ENCODE data around the gene CD3E. TPM values are rescaled to one million over a fixed set of nuclear protein-coding genes. Genes with fewer than 3 reads are reported as not detected.
A peak's percentile ranks its signal among the peaks of the same experiment; 100 is the strongest.

The CD3E gene
- total and polyA plus RNA-seq, 7 experiments from 2014 or later, result 392 to 1,286 (median 692) TPM

GRCh38 chr11:118310781-118311485 is 6.4 kb downstream of the CD3E start:
- peak overlapping the region in 8 of 10 donors; percentile 29 to 95 (median 52) for H3K4me3 Mint-ChIP-seq
- H3K9me3 Mint-ChIP-seq, result peaks cover 0 to 3% (median 0%) of the 10 kb centered on the region in 11 donors
- no peaks in the 10 kb centered on the region for H3K27me3 Mint-ChIP-seq
- peaks cover 24 to 78% (median 68%) of the 10 kb centered on the region in 5 donors for H3K36me3 Mint-ChIP-seq
- H3K27ac Mint-ChIP-seq, result peak overlapping the region; percentile 36 to 100 (median 93)
- POLR2A ChIA-PET, result interaction anchor here (5.0 kb wide), 1 partner anchor 11 kb away, joined by 31 read pairs; no protein-coding TSS in a partner anchor
- Histone ChIP-seq H3K27ac (ENCODE audit: low read depth, low read length) (peak overlapping the region; percentile 52), H3K4me3 (ENCODE audit: low read length) (no peak overlapping the region), H3K36me3 (ENCODE audit: control insufficient read depth in 2 of 3, insufficient read depth in 3 of 3, low read length in 3 of 3) (peaks cover 37 to 60% (median 42%) of the 10 kb centered on the region in 3 experiments), H3K9me3 (ENCODE audit: control insufficient read depth in 2 of 3, low read length in 3 of 3) (no peaks in the 10 kb centered on the region), H3K4me1 (ENCODE audit: control insufficient read depth in 2 of 2, insufficient read depth in 2 of 2, low read length in 2 of 2) (peaks cover 55 to 83% of the 10 kb centered on the region in 2 donors), H3K27me3 (ENCODE audit: control insufficient read depth in 2 of 2, insufficient read depth in 2 of 2, low read length in 2 of 2) (no peaks in the 10 kb centered on the region)
- peaks cover 60 to 93% (median 86%) of the 10 kb centered on the region in 7 donors for H3K4me1 Mint-ChIP-seq
- DNase-seq, result no peak
- intact Hi-C loops (cut with micrococcal nuclease), result no loop called here
- CTCF ChIA-PET, result interaction anchor here (0.6 to 1.9 kb wide), 10 partner anchors 8 to 112 kb away, joined by 3 to 12 read pairs (median 4); partner anchors contain the start of gene CD3D
- ATAC-seq, result no peak

- ATAC-seq, result no peak
- H3K27me3 Mint-ChIP-seq, result no peaks in the 10 kb centered on the region
- peaks cover 64 to 97% (median 91%) of the 10 kb centered on the region in 7 donors for H3K4me1 Mint-ChIP-seq
- ChIA-PET POLR2A (interaction anchor here (0.6 to 5.0 kb wide), 2 partner anchors 8 to 12 kb away, joined by 3 to 31 read pairs; no protein-coding TSS in a partner anchor), CTCF (interaction anchor here (0.6 to 1.9 kb wide), 13 partner anchors 8 to 997 kb away, joined by 3 to 12 read pairs (median 4); partner anchors contain the start of gene CD3D)
- peaks cover 37 to 60% (median 42%) of the 10 kb centered on the region in 3 experiments for H3K36me3 ChIP-seq (ENCODE audit: control insufficient read depth in 2 of 3, insufficient read depth in 3 of 3, low read length in 3 of 3)
- DNase-seq, result peak in 2 of 9 donors; percentile 22 to 23
- H3K4me3 ChIP-seq (ENCODE audit: low read length), result no peak overlapping the region
- H3K9me3 Mint-ChIP-seq, result peaks cover 0 to 4% (median 0%) of the 10 kb centered on the region in 11 donors
- H3K36me3 Mint-ChIP-seq, result peaks cover 24 to 75% (median 65%) of the 10 kb centered on the region in 5 donors
- peak overlapping the region; percentile 52 for H3K27ac ChIP-seq (ENCODE audit: low read depth, low read length)
- H3K9me3 ChIP-seq (ENCODE audit: control insufficient read depth in 2 of 3, low read length in 3 of 3), result no peaks in the 10 kb centered on the region
- intact Hi-C loops (cut with micrococcal nuclease), result no loop called here
- peaks cover 60 to 88% of the 10 kb centered on the region in 2 donors for H3K4me1 ChIP-seq (ENCODE audit: control insufficient read depth in 2 of 2, insufficient read depth in 2 of 2, low read length in 2 of 2)
- H3K27ac Mint-ChIP-seq, result peak overlapping the region; percentile 36 to 100 (median 93)
- no peaks in the 10 kb centered on the region for H3K27me3 ChIP-seq (ENCODE audit: control insufficient read depth in 2 of 2, insufficient read depth in 2 of 2, low read length in 2 of 2)
- H3K4me3 Mint-ChIP-seq, result peak overlapping the region in 7 of 10 donors; percentile 9 to 95 (median 58)
Observed at GRCh38 chr11:118311518-118311917, 7.0 kb downstream of the CD3E start.

GRCh38 chr11:118312328-118312727 is 7.8 kb downstream of the CD3E start:
- Mint-ChIP-seq H3K27me3 (no peaks in the 10 kb centered on the region), H3K9me3 (peaks cover 0 to 5% (median 0%) of the 10 kb centered on the region in 11 donors), H3K36me3 (peaks cover 24 to 72% (median 61%) of the 10 kb centered on the region in 5 donors), H3K4me3 (peak overlapping the region; percentile 0 to 95 (median 48)), H3K27ac (peak overlapping the region; percentile 66 to 100 (median 93)), H3K4me1 (peaks cover 66 to 97% (median 91%) of the 10 kb centered on the region in 7 donors)
- Histone ChIP-seq H3K4me1 (ENCODE audit: control insufficient read depth in 2 of 2, insufficient read depth in 2 of 2, low read length in 2 of 2) (peaks cover 65 to 87% of the 10 kb centered on the region in 2 donors), H3K36me3 (ENCODE audit: control insufficient read depth in 2 of 3, insufficient read depth in 3 of 3, low read length in 3 of 3) (peaks cover 37 to 60% (median 42%) of the 10 kb centered on the region in 3 experiments), H3K27ac (ENCODE audit: low read depth, low read length) (peak overlapping the region; percentile 52), H3K27me3 (ENCODE audit: control insufficient read depth in 2 of 2, insufficient read depth in 2 of 2, low read length in 2 of 2) (no peaks in the 10 kb centered on the region), H3K4me3 (ENCODE audit: low read length) (no peak overlapping the region), H3K9me3 (ENCODE audit: control insufficient read depth in 2 of 3, low read length in 3 of 3) (no peaks in the 10 kb centered on the region)
- DNase-seq, result no peak
- ChIA-PET POLR2A (interaction anchor here (0.6 kb wide), 1 partner anchor 9 kb away, joined by 3 read pairs; no protein-coding TSS in a partner anchor), CTCF (interaction anchor here (0.8 to 1.7 kb wide), 8 partner anchors 9 to 42 kb away, joined by 3 to 12 read pairs (median 4); partner anchors contain the start of gene CD3D)
- ATAC-seq, result no peak
- intact Hi-C loops (cut with micrococcal nuclease), result no loop called here

GRCh38 chr11:118313242-118313641 is 8.7 kb downstream of the CD3E start:
- intact Hi-C loops (cut with micrococcal nuclease), result no loop called here
- ATAC-seq, result no peak
- Histone ChIP-seq H3K27ac (ENCODE audit: low read depth, low read length) (peak overlapping the region; percentile 52), H3K36me3 (ENCODE audit: control insufficient read depth in 2 of 3, insufficient read depth in 3 of 3, low read length in 3 of 3) (peaks cover 34 to 60% (median 41%) of the 10 kb centered on the region in 3 experiments), H3K9me3 (ENCODE audit: control insufficient read depth in 2 of 3, low read length in 3 of 3) (no peaks in the 10 kb centered on the region), H3K4me1 (ENCODE audit: control insufficient read depth in 2 of 2, insufficient read depth in 2 of 2, low read length in 2 of 2) (peaks cover 65 to 87% of the 10 kb centered on the region in 2 donors), H3K27me3 (ENCODE audit: control insufficient read depth in 2 of 2, insufficient read depth in 2 of 2, low read length in 2 of 2) (no peaks in the 10 kb centered on the region), H3K4me3 (ENCODE audit: low read length) (no peak overlapping the region)
- Mint-ChIP-seq H3K27me3 (no peaks in the 10 kb centered on the region), H3K4me3 (peak overlapping the region in 1 of 10 donors; percentile 95), H3K4me1 (peaks cover 63 to 98% (median 91%) of the 10 kb centered on the region in 7 donors), H3K27ac (peak overlapping the region in 8 of 9 donors; percentile 89 to 100 (median 98)), H3K36me3 (peaks cover 24 to 69% (median 56%) of the 10 kb centered on the region in 5 donors), H3K9me3 (peaks cover 0 to 6% (median 0%) of the 10 kb centered on the region in 11 donors)
- ChIA-PET CTCF (interaction anchor here (2.0 kb wide), 1 partner anchor 17 kb away, joined by 13 read pairs; no protein-coding TSS in a partner anchor), POLR2A (interaction anchor here (0.9 kb wide), 1 partner anchor 14 kb away, joined by 3 read pairs; no protein-coding TSS in a partner anchor)
- no peak for DNase-seq

- Histone ChIP-seq H3K27ac (ENCODE audit: low read depth, low read length) (peak overlapping the region; percentile 72), H3K36me3 (ENCODE audit: control insufficient read depth in 2 of 3, insufficient read depth in 3 of 3, low read length in 3 of 3) (peaks cover 29 to 51% (median 34%) of the 10 kb centered on the region in 3 experiments), H3K9me3 (ENCODE audit: control insufficient read depth in 2 of 3, low read length in 3 of 3) (no peaks in the 10 kb centered on the region), H3K4me1 (ENCODE audit: control insufficient read depth in 2 of 2, insufficient read depth in 2 of 2, low read length in 2 of 2) (peaks cover 71 to 96% of the 10 kb centered on the region in 2 donors), H3K4me3 (ENCODE audit: low read length) (no peak overlapping the region), H3K27me3 (ENCODE audit: control insufficient read depth in 2 of 2, insufficient read depth in 2 of 2, low read length in 2 of 2) (no peaks in the 10 kb centered on the region)
- H3K4me3 Mint-ChIP-seq, result peak overlapping the region; percentile 61 to 88 (median 82)
- intact Hi-C loops (cut with micrococcal nuclease), result no loop called here
- ChIA-PET CTCF (no interaction called here), POLR2A (no interaction called here)
- peaks cover 18 to 66% (median 48%) of the 10 kb centered on the region in 5 donors for H3K36me3 Mint-ChIP-seq
- H3K27ac Mint-ChIP-seq, result peak overlapping the region; percentile 93 to 100 (median 98)
- ATAC-seq, result no peak
- peaks cover 69 to 98% (median 93%) of the 10 kb centered on the region in 7 donors for H3K4me1 Mint-ChIP-seq
- DNase-seq, result no peak
- peaks cover 0 to 8% (median 0%) of the 10 kb centered on the region in 11 donors for H3K9me3 Mint-ChIP-seq
- H3K27me3 Mint-ChIP-seq, result no peaks in the 10 kb centered on the region
Observed at GRCh38 chr11:118314988-118315411, 10.5 kb downstream of the CD3E start.

- Mint-ChIP-seq H3K27ac (peak overlapping the region; percentile 42 to 100 (median 97)), H3K4me3 (peak overlapping the region; percentile 4 to 87 (median 68)), H3K9me3 (peaks cover 0 to 8% (median 1%) of the 10 kb centered on the region in 11 donors), H3K36me3 (peaks cover 9 to 57% (median 42%) of the 10 kb centered on the region in 5 donors), H3K4me1 (peaks cover 66 to 99% (median 86%) of the 10 kb centered on the region in 7 donors), H3K27me3 (no peaks in the 10 kb centered on the region)
- ChIA-PET POLR2A (no interaction called here), CTCF (no interaction called here)
- intact Hi-C loops (cut with micrococcal nuclease), result no loop called here
- ATAC-seq, result no peak
- Histone ChIP-seq H3K9me3 (ENCODE audit: control insufficient read depth in 2 of 3, low read length in 3 of 3) (no peaks in the 10 kb centered on the region), H3K36me3 (ENCODE audit: control insufficient read depth in 2 of 3, insufficient read depth in 3 of 3, low read length in 3 of 3) (peaks cover 13 to 24% (median 14%) of the 10 kb centered on the region in 3 experiments), H3K27me3 (ENCODE audit: control insufficient read depth in 2 of 2, insufficient read depth in 2 of 2, low read length in 2 of 2) (no peaks in the 10 kb centered on the region), H3K4me3 (ENCODE audit: low read length) (peak overlapping the region; percentile 14), H3K4me1 (ENCODE audit: control insufficient read depth in 2 of 2, insufficient read depth in 2 of 2, low read length in 2 of 2) (peaks cover 50 to 96% of the 10 kb centered on the region in 2 donors), H3K27ac (ENCODE audit: low read depth, low read length) (peak overlapping the region; percentile 61)
- DNase-seq, result no peak
Observed at GRCh38 chr11:118318124-118318523, 13.6 kb downstream of the CD3E start.
